ENCODE data around the gene MARK3. TPM values are rescaled to one million over a fixed set of nuclear protein-coding genes. Genes with fewer than 3 reads are reported as not detected.
"Not testable (repeated sequence)": the region's sequence is repeated elsewhere in the genome, so short reads cannot be mapped to it uniquely, and the experiment has no call there.

Gene MARK3
- total RNA-seq, 1 experiment from 2014 or later: 81.9 TPM

- H2BK120ac ChIP-seq (ENCODE audit: low read depth, low read length, poor library complexity, severe bottlenecking): no peak overlapping the region
- no peak overlapping the region for H2AK5ac ChIP-seq (ENCODE audit: insufficient read length, low read length)
- H2AFZ ChIP-seq (ENCODE audit: low read length): no peak overlapping the region
- no peaks in the 10 kb centered on the region for H3K23me2 ChIP-seq (ENCODE audit: insufficient read length, low read depth, low read length, poor library complexity, severe bottlenecking)
- Mint-ChIP-seq H3K27ac (peak overlapping the region in 1 of 3 experiments; percentile 58; a peak in 2 of 7 replicates), H3K4me3 (no peak overlapping the region), H3K4me1 (peaks cover 0 to 3% of the 10 kb centered on the region in 2 experiments; a peak in 1 of 4 replicates), H3K9me3 (no peaks in the 10 kb centered on the region), H3K36me3 (ENCODE audit: insufficient read depth in 1 of 3, low read depth in 3 of 3) (peaks cover 4 to 36% (median 20%) of the 10 kb centered on the region in 3 experiments), H3K27me3 (ENCODE audit: low read depth) (no peaks in the 10 kb centered on the region)
- no peak overlapping the region for H2BK5ac ChIP-seq (ENCODE audit: insufficient read length, low read length)
- H3K4ac ChIP-seq (ENCODE audit: low read depth, low read length): no peak overlapping the region
- no peak overlapping the region for H2BK15ac ChIP-seq (ENCODE audit: low read depth, low read length)
- no CpG with 5 or more reads among the region's 26 CpGs for WGBS (ENCODE audit: extremely low coverage, insufficient read length, low lambda C conversion rate)
- no peak overlapping the region for H3K14ac ChIP-seq (ENCODE audit: insufficient read depth, low read length)
- H3K79me1 ChIP-seq (ENCODE audit: insufficient read depth, low read depth, low read length, poor library complexity, severe bottlenecking): no peaks in the 10 kb centered on the region
- H3K4me1 ChIP-seq (ENCODE audit: insufficient read depth, low read length): no peaks in the 10 kb centered on the region
- H4K20me1 ChIP-seq (ENCODE audit: control insufficient read depth, insufficient read depth, insufficient read length): no peaks in the 10 kb centered on the region
- no peak overlapping the region for H3K18ac ChIP-seq (ENCODE audit: insufficient read length, low read depth, low read length)
- H3K27ac ChIP-seq (ENCODE audit: insufficient read length, low read depth, low read length): no peak overlapping the region
- no peak overlapping the region for H4K91ac ChIP-seq (ENCODE audit: insufficient read length, low read depth, low read length)
- peak; percentile 40; the same call in 2 of the 3 replicates for TF ChIP-seq CTCF (conservative IDR thresholded peaks at IDR 0.05)
- no peaks in the 10 kb centered on the region for H3K79me2 ChIP-seq (ENCODE audit: insufficient read depth, low read length)
- DNase-seq: no peak
- no peaks in the 10 kb centered on the region for H3K27me3 ChIP-seq (ENCODE audit: insufficient read depth, low read length)
- no peak overlapping the region for H3K4me2 ChIP-seq (ENCODE audit: insufficient read depth, insufficient read length, low read length)
- no peak overlapping the region for H2BK12ac ChIP-seq (ENCODE audit: insufficient read length, low read depth, low read length)
- no peak overlapping the region for H4K5ac ChIP-seq (ENCODE audit: insufficient read length, low read depth, low read length)
- no peaks in the 10 kb centered on the region for H3K9me3 ChIP-seq (ENCODE audit: control insufficient read depth, low read depth, low read length)
- H2BK20ac ChIP-seq (ENCODE audit: low read depth, low read length, poor library complexity, severe bottlenecking): no peak overlapping the region
- H3K23ac ChIP-seq (ENCODE audit: insufficient read length, low read depth, low read length): no peak overlapping the region
- no peak overlapping the region for H3T11ph ChIP-seq (ENCODE audit: low read length)
- no peak overlapping the region for H4K8ac ChIP-seq (replicated peaks; ENCODE audit: insufficient read length, low read depth, low read length)
- no peak overlapping the region for H3K9ac ChIP-seq (ENCODE audit: extremely low read depth, insufficient read length, low read length)
- H3K56ac ChIP-seq (ENCODE audit: insufficient read length, low read depth, low read length): no peak overlapping the region
These were observed 125.8 kb downstream of the MARK3 start for GRCh38 chr14:103510724-103511693.

- H3K79me2 ChIP-seq (ENCODE audit: insufficient read depth, low read length); H3K9me3 ChIP-seq (ENCODE audit: control insufficient read depth, low read depth, low read length); H3K9ac ChIP-seq (ENCODE audit: extremely low read depth, insufficient read length, low read length); H3K4me1 Mint-ChIP-seq; H2BK12ac ChIP-seq (ENCODE audit: insufficient read length, low read depth, low read length); H3K9me3 Mint-ChIP-seq; H3T11ph ChIP-seq (ENCODE audit: low read length); H4K91ac ChIP-seq (ENCODE audit: insufficient read length, low read depth, low read length); H2BK5ac ChIP-seq (ENCODE audit: insufficient read length, low read length); H3K27ac ChIP-seq (ENCODE audit: insufficient read length, low read depth, low read length); H3K23ac ChIP-seq (ENCODE audit: insufficient read length, low read depth, low read length); H3K27me3 Mint-ChIP-seq (ENCODE audit: low read depth); H3K27me3 ChIP-seq (ENCODE audit: insufficient read depth, low read length); H4K20me1 ChIP-seq (ENCODE audit: control insufficient read depth, insufficient read depth, insufficient read length); H3K18ac ChIP-seq (ENCODE audit: insufficient read length, low read depth, low read length); H2BK20ac ChIP-seq (ENCODE audit: low read depth, low read length, poor library complexity, severe bottlenecking); H3K4me1 ChIP-seq (ENCODE audit: insufficient read depth, low read length); H2BK15ac ChIP-seq (ENCODE audit: low read depth, low read length); H3K79me1 ChIP-seq (ENCODE audit: insufficient read depth, low read depth, low read length, poor library complexity, severe bottlenecking); H2AK5ac ChIP-seq (ENCODE audit: insufficient read length, low read length); H3K4me2 ChIP-seq (ENCODE audit: insufficient read depth, insufficient read length, low read length); H3K23me2 ChIP-seq (ENCODE audit: insufficient read length, low read depth, low read length, poor library complexity, severe bottlenecking); H3K4me3 Mint-ChIP-seq; H3K4ac ChIP-seq (ENCODE audit: low read depth, low read length); H2AFZ ChIP-seq (ENCODE audit: low read length); H2BK120ac ChIP-seq (ENCODE audit: low read depth, low read length, poor library complexity, severe bottlenecking); H3K56ac ChIP-seq (ENCODE audit: insufficient read length, low read depth, low read length); DNase-seq; H4K8ac ChIP-seq (replicated peaks; ENCODE audit: insufficient read length, low read depth, low read length); H3K27ac Mint-ChIP-seq; H3K14ac ChIP-seq (ENCODE audit: insufficient read depth, low read length); H4K5ac ChIP-seq (ENCODE audit: insufficient read length, low read depth, low read length): not testable (repeated sequence)
- peaks cover 4 to 33% (median 17%) of the 10 kb centered on the region in 3 experiments for H3K36me3 Mint-ChIP-seq (ENCODE audit: insufficient read depth in 1 of 3, low read depth in 3 of 3)
- WGBS (ENCODE audit: extremely low coverage, insufficient read length, low lambda C conversion rate): no CpG with 5 or more reads among the region's 8 CpGs
These were observed 127.0 kb downstream of the MARK3 start for GRCh38 chr14:103512180-103512579.

Data from H9 (cell line).